Lower leg skin (tissue), 3 donors: ENCODE data around the gene ASPG.

ENCODE experiments used
- POLR2A ChIP-seq, 2 donors: fragments of 450-650 bp; IDR thresholded peaks; one replicate each; pipeline ENCODE4 v1.6.1; 2016 to 2017; ENCODE audit warnings: antibody characterized with exemption in 2 of 2, mild to moderate bottlenecking in 1 of 2, moderate library complexity in 1 of 2
- TF ChIP-seq, protein P1 (sequence below), 3 donors: fragments of 450-650 bp; IDR thresholded peaks; one replicate each; pipeline ENCODE4 v1.5.1; 2016; ENCODE audit warnings: antibody characterized with exemption in 3 of 3, mild to moderate bottlenecking in 3 of 3, moderate library complexity in 2 of 3

DNA sequence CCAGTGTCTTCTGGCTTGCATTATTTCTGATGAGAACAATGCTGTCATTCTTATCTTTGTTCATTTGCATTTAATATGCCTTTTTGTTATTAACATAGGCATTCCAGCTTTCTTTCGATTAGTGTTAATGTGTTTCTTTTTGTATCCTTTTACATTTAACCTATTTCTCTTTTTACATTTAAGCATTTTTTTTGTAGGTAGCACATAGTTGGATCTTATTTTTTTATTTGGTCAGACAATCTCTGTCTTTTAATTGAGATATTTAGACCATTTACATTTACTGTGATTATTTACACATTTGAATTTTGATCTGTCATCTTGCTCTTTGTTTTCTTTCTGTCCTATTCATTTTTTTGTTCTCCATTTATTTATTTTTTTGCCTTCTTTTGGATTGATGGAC lies 38.4 kb downstream of the ASPG start:
- TF ChIP-seq, protein P1, sequence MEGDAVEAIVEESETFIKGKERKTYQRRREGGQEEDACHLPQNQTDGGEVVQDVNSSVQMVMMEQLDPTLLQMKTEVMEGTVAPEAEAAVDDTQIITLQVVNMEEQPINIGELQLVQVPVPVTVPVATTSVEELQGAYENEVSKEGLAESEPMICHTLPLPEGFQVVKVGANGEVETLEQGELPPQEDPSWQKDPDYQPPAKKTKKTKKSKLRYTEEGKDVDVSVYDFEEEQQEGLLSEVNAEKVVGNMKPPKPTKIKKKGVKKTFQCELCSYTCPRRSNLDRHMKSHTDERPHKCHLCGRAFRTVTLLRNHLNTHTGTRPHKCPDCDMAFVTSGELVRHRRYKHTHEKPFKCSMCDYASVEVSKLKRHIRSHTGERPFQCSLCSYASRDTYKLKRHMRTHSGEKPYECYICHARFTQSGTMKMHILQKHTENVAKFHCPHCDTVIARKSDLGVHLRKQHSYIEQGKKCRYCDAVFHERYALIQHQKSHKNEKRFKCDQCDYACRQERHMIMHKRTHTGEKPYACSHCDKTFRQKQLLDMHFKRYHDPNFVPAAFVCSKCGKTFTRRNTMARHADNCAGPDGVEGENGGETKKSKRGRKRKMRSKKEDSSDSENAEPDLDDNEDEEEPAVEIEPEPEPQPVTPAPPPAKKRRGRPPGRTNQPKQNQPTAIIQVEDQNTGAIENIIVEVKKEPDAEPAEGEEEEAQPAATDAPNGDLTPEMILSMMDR (IDR thresholded peaks at IDR 0.05): no peak
- no peak for TF ChIP-seq POLR2A (IDR thresholded peaks at IDR 0.05)
